ENCODE measurements around the gene PIK3R1.

DNA sequence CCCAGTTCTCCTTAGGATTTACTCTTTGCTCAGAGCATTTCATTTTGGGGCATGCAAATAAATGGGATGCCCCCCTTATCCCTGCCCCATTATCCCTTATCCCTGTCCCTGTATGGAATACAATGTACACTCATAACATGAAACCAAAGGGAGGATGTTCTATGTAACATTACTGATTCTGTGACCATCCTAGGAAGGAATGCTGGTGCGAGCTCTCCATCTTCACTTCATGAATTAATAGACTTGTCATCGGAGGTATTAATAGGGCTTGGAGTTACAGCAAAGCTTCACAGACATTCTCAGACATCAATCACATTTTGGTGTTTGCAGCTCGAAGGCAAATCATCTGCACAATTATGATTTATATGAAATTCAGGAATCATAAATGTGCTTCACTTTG lies 20.4 kb upstream of the PIK3R1 start:
- TF ChIP-seq, protein P1, sequence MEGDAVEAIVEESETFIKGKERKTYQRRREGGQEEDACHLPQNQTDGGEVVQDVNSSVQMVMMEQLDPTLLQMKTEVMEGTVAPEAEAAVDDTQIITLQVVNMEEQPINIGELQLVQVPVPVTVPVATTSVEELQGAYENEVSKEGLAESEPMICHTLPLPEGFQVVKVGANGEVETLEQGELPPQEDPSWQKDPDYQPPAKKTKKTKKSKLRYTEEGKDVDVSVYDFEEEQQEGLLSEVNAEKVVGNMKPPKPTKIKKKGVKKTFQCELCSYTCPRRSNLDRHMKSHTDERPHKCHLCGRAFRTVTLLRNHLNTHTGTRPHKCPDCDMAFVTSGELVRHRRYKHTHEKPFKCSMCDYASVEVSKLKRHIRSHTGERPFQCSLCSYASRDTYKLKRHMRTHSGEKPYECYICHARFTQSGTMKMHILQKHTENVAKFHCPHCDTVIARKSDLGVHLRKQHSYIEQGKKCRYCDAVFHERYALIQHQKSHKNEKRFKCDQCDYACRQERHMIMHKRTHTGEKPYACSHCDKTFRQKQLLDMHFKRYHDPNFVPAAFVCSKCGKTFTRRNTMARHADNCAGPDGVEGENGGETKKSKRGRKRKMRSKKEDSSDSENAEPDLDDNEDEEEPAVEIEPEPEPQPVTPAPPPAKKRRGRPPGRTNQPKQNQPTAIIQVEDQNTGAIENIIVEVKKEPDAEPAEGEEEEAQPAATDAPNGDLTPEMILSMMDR (IDR thresholded peaks at IDR 0.05; ENCODE audit: low read depth, low read length, missing input control): no peak
- TF ChIP-seq EGR1 (IDR thresholded peaks at IDR 0.05; ENCODE audit: low read depth in 2 of 2) (no peak), SP1 (IDR thresholded peaks at IDR 0.05) (no peak), RAD21 (IDR thresholded peaks at IDR 0.05) (no peak), TAF1 (conservative IDR thresholded peaks at IDR 0.05) (no peak), JUND (IDR thresholded peaks at IDR 0.05) (no peak), HNF4G (IDR thresholded peaks at IDR 0.05) (no peak), GABPA (IDR thresholded peaks at IDR 0.05 in 1 of 2, conservative IDR thresholded peaks at IDR 0.05 in 1 of 2) (no peak), FOXA1 (IDR thresholded peaks at IDR 0.05) (no peak), YY1 (IDR thresholded peaks at IDR 0.05) (no peak)
- TF ChIP-seq, protein P2, sequence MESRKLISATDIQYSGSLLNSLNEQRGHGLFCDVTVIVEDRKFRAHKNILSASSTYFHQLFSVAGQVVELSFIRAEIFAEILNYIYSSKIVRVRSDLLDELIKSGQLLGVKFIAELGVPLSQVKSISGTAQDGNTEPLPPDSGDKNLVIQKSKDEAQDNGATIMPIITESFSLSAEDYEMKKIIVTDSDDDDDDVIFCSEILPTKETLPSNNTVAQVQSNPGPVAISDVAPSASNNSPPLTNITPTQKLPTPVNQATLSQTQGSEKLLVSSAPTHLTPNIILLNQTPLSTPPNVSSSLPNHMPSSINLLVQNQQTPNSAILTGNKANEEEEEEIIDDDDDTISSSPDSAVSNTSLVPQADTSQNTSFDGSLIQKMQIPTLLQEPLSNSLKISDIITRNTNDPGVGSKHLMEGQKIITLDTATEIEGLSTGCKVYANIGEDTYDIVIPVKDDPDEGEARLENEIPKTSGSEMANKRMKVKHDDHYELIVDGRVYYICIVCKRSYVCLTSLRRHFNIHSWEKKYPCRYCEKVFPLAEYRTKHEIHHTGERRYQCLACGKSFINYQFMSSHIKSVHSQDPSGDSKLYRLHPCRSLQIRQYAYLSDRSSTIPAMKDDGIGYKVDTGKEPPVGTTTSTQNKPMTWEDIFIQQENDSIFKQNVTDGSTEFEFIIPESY (IDR thresholded peaks at IDR 0.05): no peak
- TF ChIP-seq, protein P3, sequence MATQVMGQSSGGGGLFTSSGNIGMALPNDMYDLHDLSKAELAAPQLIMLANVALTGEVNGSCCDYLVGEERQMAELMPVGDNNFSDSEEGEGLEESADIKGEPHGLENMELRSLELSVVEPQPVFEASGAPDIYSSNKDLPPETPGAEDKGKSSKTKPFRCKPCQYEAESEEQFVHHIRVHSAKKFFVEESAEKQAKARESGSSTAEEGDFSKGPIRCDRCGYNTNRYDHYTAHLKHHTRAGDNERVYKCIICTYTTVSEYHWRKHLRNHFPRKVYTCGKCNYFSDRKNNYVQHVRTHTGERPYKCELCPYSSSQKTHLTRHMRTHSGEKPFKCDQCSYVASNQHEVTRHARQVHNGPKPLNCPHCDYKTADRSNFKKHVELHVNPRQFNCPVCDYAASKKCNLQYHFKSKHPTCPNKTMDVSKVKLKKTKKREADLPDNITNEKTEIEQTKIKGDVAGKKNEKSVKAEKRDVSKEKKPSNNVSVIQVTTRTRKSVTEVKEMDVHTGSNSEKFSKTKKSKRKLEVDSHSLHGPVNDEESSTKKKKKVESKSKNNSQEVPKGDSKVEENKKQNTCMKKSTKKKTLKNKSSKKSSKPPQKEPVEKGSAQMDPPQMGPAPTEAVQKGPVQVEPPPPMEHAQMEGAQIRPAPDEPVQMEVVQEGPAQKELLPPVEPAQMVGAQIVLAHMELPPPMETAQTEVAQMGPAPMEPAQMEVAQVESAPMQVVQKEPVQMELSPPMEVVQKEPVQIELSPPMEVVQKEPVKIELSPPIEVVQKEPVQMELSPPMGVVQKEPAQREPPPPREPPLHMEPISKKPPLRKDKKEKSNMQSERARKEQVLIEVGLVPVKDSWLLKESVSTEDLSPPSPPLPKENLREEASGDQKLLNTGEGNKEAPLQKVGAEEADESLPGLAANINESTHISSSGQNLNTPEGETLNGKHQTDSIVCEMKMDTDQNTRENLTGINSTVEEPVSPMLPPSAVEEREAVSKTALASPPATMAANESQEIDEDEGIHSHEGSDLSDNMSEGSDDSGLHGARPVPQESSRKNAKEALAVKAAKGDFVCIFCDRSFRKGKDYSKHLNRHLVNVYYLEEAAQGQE (IDR thresholded peaks at IDR 0.05): no peak
- TF ChIP-seq, protein P4, sequence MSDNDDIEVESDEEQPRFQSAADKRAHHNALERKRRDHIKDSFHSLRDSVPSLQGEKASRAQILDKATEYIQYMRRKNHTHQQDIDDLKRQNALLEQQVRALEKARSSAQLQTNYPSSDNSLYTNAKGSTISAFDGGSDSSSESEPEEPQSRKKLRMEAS (IDR thresholded peaks at IDR 0.05): no peak
- TF ChIP-seq, protein P5, sequence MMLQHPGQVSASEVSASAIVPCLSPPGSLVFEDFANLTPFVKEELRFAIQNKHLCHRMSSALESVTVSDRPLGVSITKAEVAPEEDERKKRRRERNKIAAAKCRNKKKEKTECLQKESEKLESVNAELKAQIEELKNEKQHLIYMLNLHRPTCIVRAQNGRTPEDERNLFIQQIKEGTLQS (IDR thresholded peaks at IDR 0.05): no peak
